ENCODE data around the gene GJA1.
"Not testable (repeated sequence)": the region's sequence is repeated elsewhere in the genome, so short reads cannot be mapped to it uniquely, and the experiment has no call there.

DNA sequence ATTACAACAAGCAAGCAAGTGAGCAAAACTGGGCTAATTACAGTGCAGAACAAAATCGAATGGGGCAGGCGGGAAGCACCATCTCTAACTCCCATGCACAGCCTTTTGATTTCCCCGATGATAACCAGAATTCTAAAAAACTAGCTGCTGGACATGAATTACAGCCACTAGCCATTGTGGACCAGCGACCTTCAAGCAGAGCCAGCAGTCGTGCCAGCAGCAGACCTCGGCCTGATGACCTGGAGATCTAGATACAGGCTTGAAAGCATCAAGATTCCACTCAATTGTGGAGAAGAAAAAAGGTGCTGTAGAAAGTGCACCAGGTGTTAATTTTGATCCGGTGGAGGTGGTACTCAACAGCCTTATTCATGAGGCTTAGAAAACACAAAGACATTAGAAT lies 12.3 kb downstream of the GJA1 start:
- TF ChIP-seq, protein P1, sequence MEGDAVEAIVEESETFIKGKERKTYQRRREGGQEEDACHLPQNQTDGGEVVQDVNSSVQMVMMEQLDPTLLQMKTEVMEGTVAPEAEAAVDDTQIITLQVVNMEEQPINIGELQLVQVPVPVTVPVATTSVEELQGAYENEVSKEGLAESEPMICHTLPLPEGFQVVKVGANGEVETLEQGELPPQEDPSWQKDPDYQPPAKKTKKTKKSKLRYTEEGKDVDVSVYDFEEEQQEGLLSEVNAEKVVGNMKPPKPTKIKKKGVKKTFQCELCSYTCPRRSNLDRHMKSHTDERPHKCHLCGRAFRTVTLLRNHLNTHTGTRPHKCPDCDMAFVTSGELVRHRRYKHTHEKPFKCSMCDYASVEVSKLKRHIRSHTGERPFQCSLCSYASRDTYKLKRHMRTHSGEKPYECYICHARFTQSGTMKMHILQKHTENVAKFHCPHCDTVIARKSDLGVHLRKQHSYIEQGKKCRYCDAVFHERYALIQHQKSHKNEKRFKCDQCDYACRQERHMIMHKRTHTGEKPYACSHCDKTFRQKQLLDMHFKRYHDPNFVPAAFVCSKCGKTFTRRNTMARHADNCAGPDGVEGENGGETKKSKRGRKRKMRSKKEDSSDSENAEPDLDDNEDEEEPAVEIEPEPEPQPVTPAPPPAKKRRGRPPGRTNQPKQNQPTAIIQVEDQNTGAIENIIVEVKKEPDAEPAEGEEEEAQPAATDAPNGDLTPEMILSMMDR (conservative IDR thresholded peaks at IDR 0.05; ENCODE audit: low read depth, low read length): not testable (repeated sequence)
- TF ChIP-seq EZH2 (IDR thresholded peaks at IDR 0.05; ENCODE audit: borderline replicate concordance, low read depth, low read length, poor library complexity, severe bottlenecking): not testable (repeated sequence)
